Neural cell (in vitro differentiated cells): ENCODE measurements around the gene GLRA2. TPM values are rescaled to one million over a fixed set of nuclear protein-coding genes. Genes with fewer than 3 reads are reported as not detected.
"Not testable (repeated sequence)": the region's sequence is repeated elsewhere in the genome, so short reads cannot be mapped to it uniquely, and the experiment has no call there.

Experiments used
- H2AFZ ChIP-seq: fragments of 200-600, 300-800 bp; sonication (generic), shearing (Covaris generic); 2 replicates; pipeline ENCODE4 v1.6.0; 2014; ENCODE audit warnings: low read depth, mild to moderate bottlenecking, antibody characterized with exemption, low read length, moderate library complexity
- H3F3A ChIP-seq: fragments of 200-600 bp; shearing (Covaris generic); 2 replicates; pipeline ENCODE4 v1.6.1; 2016; ENCODE audit warnings: mild to moderate bottlenecking, moderate library complexity, mixed read lengths, antibody characterized with exemption, low read length; ENCODE audit not compliant: insufficient read depth, poor library complexity, severe bottlenecking
- H3K27ac ChIP-seq: fragments of 200-600, 300-800 bp; sonication (generic), shearing (Covaris generic); 2 replicates; pipeline ENCODE4 v1.5.1; 2014; ENCODE audit warnings: mild to moderate bottlenecking, low read length, moderate library complexity
- H3K27me3 ChIP-seq: fragments of 300-800, 200-600 bp; sonication (generic), shearing (Covaris generic); 2 replicates; pipeline ENCODE4 v1.6.0; 2014; ENCODE audit warnings: mild to moderate bottlenecking, low read depth, low read length, moderate library complexity; ENCODE audit not compliant: insufficient read depth
- H3K36me3 ChIP-seq: fragments of 300-800, 200-600 bp; sonication (generic), shearing (Covaris generic); 2 replicates; pipeline ENCODE4 v1.5.1; 2014; ENCODE audit warnings: mild to moderate bottlenecking, antibody characterized with exemption, low read length, moderate library complexity; ENCODE audit not compliant: insufficient read depth
- H3K4me2 ChIP-seq: fragments of 300-800, 200-600 bp; sonication (generic), shearing (Covaris generic); 2 replicates; pipeline ENCODE4 v1.6.0; 2014; ENCODE audit warnings: mild to moderate bottlenecking, low read length
- H3K4me3 ChIP-seq: fragments of 300-800, 200-600 bp; sonication (generic), shearing (Covaris generic); 2 replicates; pipeline ENCODE4 v1.5.1; 2014; ENCODE audit warnings: mild to moderate bottlenecking, low read length, moderate library complexity
- H3K79me2 ChIP-seq: fragments of 200-600 bp; shearing (Covaris generic); replicated peaks from 2 replicates; pipeline ENCODE4 v1.6.0; 2014; ENCODE audit warnings: mild to moderate bottlenecking, low read length, moderate library complexity; ENCODE audit not compliant: insufficient read depth
- H3K9ac ChIP-seq: fragments of 300-800, 200-600 bp; sonication (generic), shearing (Covaris generic); 2 replicates; pipeline ENCODE4 v1.6.1; 2016; ENCODE audit warnings: mild to moderate bottlenecking, low read length, mixed read lengths
- H3K9me2 ChIP-seq: fragments of 200-600 bp; shearing (Covaris generic); 2 replicates; pipeline ENCODE4 v1.6.1; 2016; ENCODE audit warnings: mild to moderate bottlenecking, low read length, mixed read lengths; ENCODE audit not compliant: insufficient read depth
- H3K9me3 ChIP-seq: fragments of 200-600, 300-800 bp; sonication (generic), shearing (Covaris generic); 2 replicates; pipeline ENCODE4 v1.6.1; 2016; ENCODE audit warnings: mild to moderate bottlenecking, mixed run types, low read length, moderate library complexity, mixed read lengths
- H4K20me1 ChIP-seq: fragments of 200-600 bp; shearing (Covaris generic); 2 replicates; pipeline ENCODE4 v1.6.1; 2016; ENCODE audit warnings: mild to moderate bottlenecking, mixed run types; ENCODE audit not compliant: insufficient read depth
- EP300 ChIP-seq: fragments of 450-650 bp; conservative IDR thresholded peaks from 2 replicates; pipeline ENCODE4 v1.6.1; 2014; ENCODE audit warnings: antibody characterized with exemption, mild to moderate bottlenecking, moderate library complexity; ENCODE audit not compliant: poor library complexity, severe bottlenecking
- EZH2 ChIP-seq: fragments of 200-600, 300-800 bp; shearing (Covaris generic), sonication (generic); IDR thresholded peaks from 2 replicates; pipeline ENCODE4 v1.6.1; 2014; ENCODE audit warnings: antibody characterized with exemption, low read length, borderline replicate concordance, mild to moderate bottlenecking; ENCODE audit not compliant: insufficient read depth, poor library complexity, severe bottlenecking
- MXI1 ChIP-seq: fragments of 450-650 bp; conservative IDR thresholded peaks from 2 replicates; pipeline ENCODE4 v1.6.1; 2014; ENCODE audit warnings: antibody characterized with exemption, mild to moderate bottlenecking; ENCODE audit not compliant: poor library complexity, severe bottlenecking
- POLR2AphosphoS5 ChIP-seq: IDR thresholded peaks from 2 replicates; pipeline ENCODE4 v1.6.1; 2012
- RAD21 ChIP-seq: fragments of 450-650 bp; conservative IDR thresholded peaks from 2 replicates; pipeline ENCODE4 v1.6.1; 2014; ENCODE audit warnings: antibody characterized with exemption, mild to moderate bottlenecking, moderate library complexity
- SMC3 ChIP-seq: fragments of 450-650 bp; conservative IDR thresholded peaks from 2 replicates; pipeline ENCODE4 v1.6.1; 2014; ENCODE audit warnings: antibody characterized with exemption, mild to moderate bottlenecking, moderate library complexity; ENCODE audit not compliant: poor library complexity
- TAF1 ChIP-seq: IDR thresholded peaks from 2 replicates; pipeline ENCODE4 v1.6.1; 2012; ENCODE audit warnings: low read depth
- polyA plus RNA-seq: library from polyadenylated mRNA; depleted of rRNA; stranded (reverse); fragments of >200 nt; gene quantifications from 2 replicates; pipeline ENCODE4 v1.2.3, GENCODE V29; 2014
- TF ChIP-seq, protein P1 (sequence below): IDR thresholded peaks from 2 replicates; pipeline ENCODE4 v1.6.1; 2012; ENCODE audit warnings: borderline replicate concordance
- TF ChIP-seq, protein P2 (sequence below): fragments of 450-650 bp; IDR thresholded peaks from 2 replicates; pipeline ENCODE4 v1.5.1; 2014; ENCODE audit warnings: antibody characterized with exemption, mild to moderate bottlenecking, moderate library complexity; ENCODE audit not compliant: poor library complexity, severe bottlenecking

The GLRA2 gene
- polyA plus RNA-seq, 1 donor from 2014 or later = 18.6 TPM

DNA sequence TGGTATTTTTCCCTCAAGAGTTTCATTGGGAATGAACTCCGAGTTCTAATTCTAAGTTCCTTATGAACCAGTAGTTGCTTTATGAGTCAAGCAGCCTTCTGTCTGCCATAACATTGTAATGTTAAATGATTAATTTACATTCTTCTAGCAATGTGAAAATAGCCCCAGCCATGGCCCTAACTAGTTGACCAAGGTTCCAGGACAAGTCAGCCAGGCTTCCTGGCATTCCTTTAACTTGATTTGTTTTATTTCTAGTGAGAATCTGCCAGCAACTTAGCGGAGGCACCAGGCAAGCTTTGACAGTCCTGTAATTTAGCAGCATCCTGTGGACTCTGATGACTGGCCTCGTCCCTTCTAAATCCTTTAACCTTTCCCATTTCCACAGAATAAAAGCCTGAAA is 69.0 kb downstream of the GLRA2 start:
- Histone ChIP-seq H3K4me3 (no peak overlapping the region), H3K9ac (no peak overlapping the region), H3K27ac (no peak overlapping the region), H3K27me3 (no peaks in the 10 kb centered on the region), H3F3A (no peaks in the 10 kb centered on the region), H3K9me3 (no peaks in the 10 kb centered on the region), H4K20me1 (no peaks in the 10 kb centered on the region), H3K79me2 (no peaks in the 10 kb centered on the region), H2AFZ (no peak overlapping the region), H3K9me2 (no peaks in the 10 kb centered on the region), H3K4me2 (no peak overlapping the region), H3K36me3 (no peaks in the 10 kb centered on the region)
- TF ChIP-seq EP300 (no peak), MXI1 (no peak), EZH2 (no peak), SMC3 (no peak), TAF1 (no peak), RAD21 (no peak), POLR2AphosphoS5 (no peak)
- TF ChIP-seq, protein P1, sequence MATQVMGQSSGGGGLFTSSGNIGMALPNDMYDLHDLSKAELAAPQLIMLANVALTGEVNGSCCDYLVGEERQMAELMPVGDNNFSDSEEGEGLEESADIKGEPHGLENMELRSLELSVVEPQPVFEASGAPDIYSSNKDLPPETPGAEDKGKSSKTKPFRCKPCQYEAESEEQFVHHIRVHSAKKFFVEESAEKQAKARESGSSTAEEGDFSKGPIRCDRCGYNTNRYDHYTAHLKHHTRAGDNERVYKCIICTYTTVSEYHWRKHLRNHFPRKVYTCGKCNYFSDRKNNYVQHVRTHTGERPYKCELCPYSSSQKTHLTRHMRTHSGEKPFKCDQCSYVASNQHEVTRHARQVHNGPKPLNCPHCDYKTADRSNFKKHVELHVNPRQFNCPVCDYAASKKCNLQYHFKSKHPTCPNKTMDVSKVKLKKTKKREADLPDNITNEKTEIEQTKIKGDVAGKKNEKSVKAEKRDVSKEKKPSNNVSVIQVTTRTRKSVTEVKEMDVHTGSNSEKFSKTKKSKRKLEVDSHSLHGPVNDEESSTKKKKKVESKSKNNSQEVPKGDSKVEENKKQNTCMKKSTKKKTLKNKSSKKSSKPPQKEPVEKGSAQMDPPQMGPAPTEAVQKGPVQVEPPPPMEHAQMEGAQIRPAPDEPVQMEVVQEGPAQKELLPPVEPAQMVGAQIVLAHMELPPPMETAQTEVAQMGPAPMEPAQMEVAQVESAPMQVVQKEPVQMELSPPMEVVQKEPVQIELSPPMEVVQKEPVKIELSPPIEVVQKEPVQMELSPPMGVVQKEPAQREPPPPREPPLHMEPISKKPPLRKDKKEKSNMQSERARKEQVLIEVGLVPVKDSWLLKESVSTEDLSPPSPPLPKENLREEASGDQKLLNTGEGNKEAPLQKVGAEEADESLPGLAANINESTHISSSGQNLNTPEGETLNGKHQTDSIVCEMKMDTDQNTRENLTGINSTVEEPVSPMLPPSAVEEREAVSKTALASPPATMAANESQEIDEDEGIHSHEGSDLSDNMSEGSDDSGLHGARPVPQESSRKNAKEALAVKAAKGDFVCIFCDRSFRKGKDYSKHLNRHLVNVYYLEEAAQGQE = no peak
- TF ChIP-seq, protein P2, sequence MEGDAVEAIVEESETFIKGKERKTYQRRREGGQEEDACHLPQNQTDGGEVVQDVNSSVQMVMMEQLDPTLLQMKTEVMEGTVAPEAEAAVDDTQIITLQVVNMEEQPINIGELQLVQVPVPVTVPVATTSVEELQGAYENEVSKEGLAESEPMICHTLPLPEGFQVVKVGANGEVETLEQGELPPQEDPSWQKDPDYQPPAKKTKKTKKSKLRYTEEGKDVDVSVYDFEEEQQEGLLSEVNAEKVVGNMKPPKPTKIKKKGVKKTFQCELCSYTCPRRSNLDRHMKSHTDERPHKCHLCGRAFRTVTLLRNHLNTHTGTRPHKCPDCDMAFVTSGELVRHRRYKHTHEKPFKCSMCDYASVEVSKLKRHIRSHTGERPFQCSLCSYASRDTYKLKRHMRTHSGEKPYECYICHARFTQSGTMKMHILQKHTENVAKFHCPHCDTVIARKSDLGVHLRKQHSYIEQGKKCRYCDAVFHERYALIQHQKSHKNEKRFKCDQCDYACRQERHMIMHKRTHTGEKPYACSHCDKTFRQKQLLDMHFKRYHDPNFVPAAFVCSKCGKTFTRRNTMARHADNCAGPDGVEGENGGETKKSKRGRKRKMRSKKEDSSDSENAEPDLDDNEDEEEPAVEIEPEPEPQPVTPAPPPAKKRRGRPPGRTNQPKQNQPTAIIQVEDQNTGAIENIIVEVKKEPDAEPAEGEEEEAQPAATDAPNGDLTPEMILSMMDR = no peak

DNA sequence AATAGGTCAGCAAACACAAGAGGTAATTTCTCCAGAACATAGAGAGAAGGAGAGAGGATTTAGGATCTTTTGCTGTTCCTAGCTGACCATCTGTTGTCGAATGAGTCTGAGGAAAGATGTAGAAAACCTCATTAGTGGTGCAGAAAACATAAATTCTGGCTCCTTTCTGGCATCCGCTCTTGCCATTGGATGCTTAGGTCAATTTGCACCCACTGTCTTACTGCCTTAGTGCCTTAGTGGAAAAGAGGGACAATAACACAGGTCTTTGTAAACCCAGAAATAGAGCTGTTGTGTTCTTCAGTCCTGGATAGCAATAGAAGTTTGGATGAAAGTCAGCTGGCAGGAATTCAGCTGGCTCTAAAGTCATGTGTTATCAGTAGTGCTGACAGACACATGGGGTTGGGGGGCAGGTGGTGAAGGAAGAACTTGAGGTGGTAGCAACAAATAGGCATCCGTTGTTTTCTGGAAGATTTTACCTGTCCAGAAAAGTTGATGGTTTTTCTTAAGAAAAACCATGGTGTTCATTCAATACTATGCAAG is 78.2 kb downstream of the GLRA2 start:
- H3K9me2 ChIP-seq = no peaks in the 10 kb centered on the region
- no peak overlapping the region for H3K4me3 ChIP-seq
- TF ChIP-seq, protein P1 = no peak
- no peak for TF ChIP-seq EZH2
- no peak for TF ChIP-seq EP300
- no peak for TF ChIP-seq MXI1
- H3K4me2 ChIP-seq = no peak overlapping the region
- H3K79me2 ChIP-seq = no peaks in the 10 kb centered on the region
- no peaks in the 10 kb centered on the region for H3K36me3 ChIP-seq
- H4K20me1 ChIP-seq = no peaks in the 10 kb centered on the region
- no peaks in the 10 kb centered on the region for H3F3A ChIP-seq
- no peaks in the 10 kb centered on the region for H3K27me3 ChIP-seq
- no peaks in the 10 kb centered on the region for H3K9me3 ChIP-seq
- no peak overlapping the region for H3K27ac ChIP-seq
- H2AFZ ChIP-seq = no peak overlapping the region
- H3K9ac ChIP-seq = no peak overlapping the region

DNA sequence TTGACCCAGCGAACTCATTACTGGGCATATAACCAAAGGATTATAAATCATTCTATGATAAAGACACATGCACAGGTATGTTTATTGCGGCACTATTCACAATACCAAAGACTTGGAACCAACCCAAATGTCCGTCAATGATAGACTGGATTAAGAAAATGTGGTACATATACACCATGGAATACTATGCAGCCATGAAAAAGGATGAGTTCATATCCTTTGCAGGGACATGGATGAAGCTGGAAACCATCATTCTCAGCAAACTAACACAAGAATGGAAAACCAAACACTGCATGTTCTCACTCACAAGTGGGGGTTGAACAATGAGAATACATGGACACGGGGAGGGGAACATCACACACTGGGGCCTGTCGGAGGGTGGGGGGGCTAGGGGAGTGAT is 83.1 kb downstream of the GLRA2 start:
- not testable (repeated sequence) for H3K79me2 ChIP-seq, H3K9me3 ChIP-seq, H3K9me2 ChIP-seq, H3K36me3 ChIP-seq, H3K9ac ChIP-seq, H3K4me2 ChIP-seq, H3K27ac ChIP-seq, H4K20me1 ChIP-seq, H3K4me3 ChIP-seq, H3K27me3 ChIP-seq, H2AFZ ChIP-seq, H3F3A ChIP-seq
